Mesenteric fat pad (tissue), 1 donor: ENCODE measurements around the gene LMF1. TPM values are rescaled to one million over a fixed set of nuclear protein-coding genes. Genes with fewer than 3 reads are reported as not detected.
"Not testable (repeated sequence)": the region's sequence is repeated elsewhere in the genome, so short reads cannot be mapped to it uniquely, and the experiment has no call there.

Experiments
- DNase-seq: peaks from one replicate; pipeline ENCODE4 v3.0.0-alpha.2; 2020; ENCODE audit warnings: low spot score
- total RNA-seq: library from RNA; stranded (reverse); fragmentation: NEBNext Ultra II Directional; extraction: Animal tissue kit (Norgen Biotek cat#: 25700); gene quantifications from one replicate; pipeline ENCODE4 v1.2.1, GENCODE V29; 2021
- donor health status: DM: yes; HTN: yes; CAD: no.

Gene LMF1
- total RNA-seq, 1 donor from 2014 or later = 16.0 TPM

DNA sequence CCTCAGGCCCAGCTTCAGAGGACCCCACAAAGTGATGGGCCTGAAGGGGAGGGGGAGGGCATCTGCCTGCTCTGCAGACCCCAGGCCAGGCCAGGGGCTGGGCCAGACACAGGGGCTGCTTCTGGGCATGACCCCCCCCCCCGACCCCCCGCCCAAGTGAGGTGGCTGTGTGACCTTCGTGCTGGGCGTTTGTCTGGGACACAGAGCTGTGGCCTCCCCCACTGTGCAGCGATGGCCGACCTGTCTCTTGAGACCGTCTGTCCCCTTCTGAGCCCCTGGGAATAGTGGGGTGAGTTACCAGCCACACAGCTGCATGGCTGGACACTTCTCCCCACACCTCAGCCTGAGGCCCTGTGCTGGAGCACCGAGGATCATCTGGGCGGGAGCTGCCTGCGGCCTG lies 135.4 kb downstream of the LMF1 start:
- DNase-seq = no peak

- DNase-seq = no peak
Measured at GRCh38 chr16:833411-833810, 137.4 kb downstream of the LMF1 start.

DNA sequence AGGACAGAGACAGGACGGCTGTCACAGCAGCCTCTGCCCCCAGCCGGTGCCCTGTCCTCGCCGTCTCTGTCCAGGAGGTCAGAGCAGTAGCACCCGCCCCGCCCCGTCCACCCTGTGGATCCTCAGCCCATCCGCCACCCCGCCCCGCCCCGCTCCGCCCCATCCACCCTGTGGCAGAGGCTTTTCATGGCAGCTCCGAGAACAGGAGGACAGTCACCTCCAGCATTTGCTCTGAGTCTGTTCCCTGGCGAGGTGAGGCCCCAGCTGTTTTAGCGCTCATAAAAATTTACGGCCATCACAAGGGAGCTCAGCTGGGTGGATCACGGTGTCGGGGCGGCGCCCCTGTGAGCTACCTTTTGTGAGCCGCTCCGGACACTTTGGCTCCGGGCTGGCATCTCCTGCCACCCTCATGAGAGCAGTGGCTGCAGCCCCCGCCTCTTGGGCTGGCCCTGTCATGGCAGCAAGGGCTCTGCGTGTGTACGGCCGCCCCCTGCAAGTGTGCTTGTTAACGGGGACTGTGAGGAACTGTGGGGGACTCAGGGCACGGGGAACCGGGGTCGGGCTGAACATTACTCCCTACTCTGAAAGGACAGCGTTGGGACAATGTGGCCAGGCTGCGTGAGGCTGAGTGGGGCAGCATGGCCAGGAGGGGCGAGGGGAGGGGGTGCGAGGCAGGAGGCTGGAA lies 138.0 kb downstream of the LMF1 start:
- no peak for DNase-seq

GRCh38 chr16:831571-832413 lies 139.0 kb downstream of the LMF1 start:
- DNase-seq = no peak

DNA sequence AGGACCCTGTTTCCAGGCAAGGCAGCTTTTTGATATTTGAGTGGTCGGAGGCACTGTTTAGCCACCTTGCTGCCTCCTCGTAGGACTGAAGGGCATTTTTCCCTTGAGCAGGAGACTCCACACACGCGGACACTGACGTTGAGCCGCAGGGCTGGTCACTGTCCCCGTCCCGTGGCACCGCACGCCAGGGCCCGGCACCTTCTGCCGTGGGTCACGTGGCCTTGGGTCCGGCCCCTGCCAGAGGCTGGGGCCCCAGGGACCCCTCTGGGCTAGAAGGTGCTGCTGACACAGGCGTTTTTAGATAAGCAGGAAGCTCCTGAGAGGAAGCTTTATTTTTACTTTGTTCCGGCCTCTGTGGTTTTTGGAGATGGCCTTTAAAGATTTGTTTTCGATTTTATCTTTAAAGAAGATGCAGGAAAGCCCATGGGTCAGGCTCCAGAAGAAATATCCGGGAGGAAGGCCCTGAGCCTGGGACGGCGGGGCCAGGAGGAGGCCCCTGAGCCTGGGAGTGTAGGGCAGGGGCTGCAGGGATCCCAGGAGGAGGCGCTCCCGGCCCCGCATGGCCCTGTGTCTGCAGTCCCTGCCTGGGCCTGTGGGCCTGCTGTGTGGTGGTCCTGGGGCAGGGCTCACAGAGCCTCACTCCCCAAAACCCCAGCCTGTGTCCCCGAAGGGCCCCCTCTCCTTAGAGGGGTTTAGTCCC lies 139.8 kb downstream of the LMF1 start:
- DNase-seq = no peak

- DNase-seq = no peak
Measured at GRCh38 chr16:830107-830870, 140.5 kb downstream of the LMF1 start.

- DNase-seq = no peak
Measured at GRCh38 chr16:828891-829290, 141.9 kb downstream of the LMF1 start.

GRCh38 chr16:827513-827912 lies 143.3 kb downstream of the LMF1 start:
- no peak for DNase-seq

DNA sequence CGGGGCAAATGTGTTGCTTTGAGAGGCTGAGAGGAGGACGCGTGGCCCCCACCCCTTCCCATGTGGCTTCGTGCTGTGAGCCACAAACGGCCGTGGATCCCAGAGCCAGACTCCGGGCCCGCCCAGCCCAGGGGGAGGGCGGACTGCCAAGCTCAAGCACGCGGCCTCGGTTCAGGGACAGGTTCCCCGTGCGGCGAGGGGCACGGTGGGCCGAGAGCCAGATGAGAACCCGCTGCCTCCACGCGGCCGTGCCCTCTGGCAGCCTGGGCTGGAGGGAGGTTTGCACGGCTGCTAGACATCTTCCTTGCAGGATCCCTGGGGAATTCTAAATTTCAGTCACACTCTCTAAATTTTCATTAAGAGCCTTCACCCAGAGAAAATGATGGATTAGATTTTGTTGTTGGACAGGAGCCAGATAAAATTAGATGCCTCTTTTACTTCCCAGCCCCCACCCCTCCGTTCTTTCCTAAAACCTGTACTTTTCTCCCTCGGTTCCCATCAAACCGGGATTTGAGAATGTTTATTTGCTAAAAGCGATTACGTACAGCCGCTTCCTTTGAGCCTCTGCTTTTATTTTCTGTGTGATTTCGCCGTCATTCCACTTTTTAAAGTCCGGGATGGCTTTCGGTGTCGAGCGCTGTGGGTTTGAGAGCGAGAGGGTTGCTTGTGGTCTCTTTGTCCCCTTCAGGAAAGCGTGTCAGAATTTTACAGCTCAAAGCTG lies 145.3 kb downstream of the LMF1 start:
- DNase-seq = no peak

DNA sequence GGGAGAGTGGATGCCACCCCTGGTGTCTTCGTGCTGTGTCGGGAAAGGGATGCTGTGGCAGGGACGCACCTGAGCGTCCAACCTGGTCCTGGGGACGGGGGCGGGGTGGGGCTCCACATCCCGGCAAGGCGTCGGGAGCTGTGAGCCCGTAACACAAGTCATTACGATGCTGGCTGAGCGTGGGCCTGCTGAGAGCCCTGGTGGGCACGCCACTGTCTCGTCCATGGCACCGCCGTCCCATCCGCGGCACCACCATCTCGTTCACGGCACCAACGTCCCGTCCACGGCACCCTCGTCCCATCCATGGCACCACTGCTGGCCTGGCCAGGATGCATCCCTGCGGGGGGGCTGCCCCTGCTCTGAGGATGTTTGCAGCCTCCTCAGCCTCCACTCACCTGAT lies 146.2 kb downstream of the LMF1 start:
- no peak for DNase-seq

- no peak for DNase-seq
Measured at GRCh38 chr16:824194-824593, 146.6 kb downstream of the LMF1 start.

DNA sequence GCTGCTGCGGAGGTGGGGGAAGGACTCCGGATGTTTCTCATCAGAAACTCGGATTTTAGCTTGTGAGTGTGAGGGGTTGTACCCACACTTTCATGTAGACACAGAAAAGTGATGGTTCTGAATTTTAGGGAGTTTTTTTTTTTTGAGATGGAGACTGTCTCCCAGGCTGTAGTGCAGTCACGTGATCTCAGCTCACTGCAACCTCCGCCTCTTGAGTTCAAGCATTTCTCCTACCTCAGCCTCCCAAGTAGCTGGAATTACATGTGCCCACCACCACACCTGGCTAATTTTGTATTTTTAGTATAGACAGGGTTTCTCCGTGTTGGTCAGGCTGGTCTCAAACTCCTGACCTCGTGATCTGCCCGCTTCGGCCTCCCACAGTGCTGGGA lies 147.9 kb downstream of the LMF1 start:
- no peak for DNase-seq

DNA sequence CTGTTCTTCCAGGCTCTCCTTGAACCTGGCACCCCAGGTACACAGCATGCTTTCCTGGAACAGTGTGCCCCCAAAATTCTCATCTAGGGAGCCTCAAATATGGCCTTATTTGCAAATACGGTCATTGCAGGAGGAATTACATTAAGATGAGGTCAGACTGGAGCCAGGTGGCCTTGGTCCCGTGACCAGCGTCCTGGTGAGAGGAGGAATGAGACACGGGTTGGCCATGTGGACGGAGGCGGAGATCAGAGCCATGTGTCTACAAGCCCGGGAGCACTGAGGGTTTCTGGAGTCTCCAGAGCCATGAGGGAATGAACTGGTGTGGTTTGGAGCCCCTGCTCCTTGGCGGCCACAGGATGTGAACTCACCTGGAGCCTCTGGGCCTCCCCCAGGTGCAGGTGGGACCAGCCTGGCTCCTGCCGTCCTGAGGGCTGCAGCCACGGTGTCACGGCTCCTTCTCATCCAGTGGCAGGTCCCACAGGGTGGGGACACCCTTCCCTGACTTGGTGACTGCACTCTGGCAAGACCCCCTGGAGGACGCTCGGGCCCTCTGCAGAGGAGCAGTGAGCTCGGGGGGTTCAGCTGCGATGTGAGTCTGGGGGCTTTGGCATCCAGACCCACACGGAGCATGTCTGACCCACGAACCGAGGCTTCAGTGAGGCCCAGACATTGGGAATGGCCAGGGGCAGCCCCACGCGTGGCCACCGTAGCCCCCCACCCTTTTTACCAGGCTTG lies 148.4 kb downstream of the LMF1 start:
- DNase-seq = no peak

GRCh38 chr16:821751-822150 lies 149.0 kb downstream of the LMF1 start:
- DNase-seq = no peak

GRCh38 chr16:820748-821147 lies 150.0 kb downstream of the LMF1 start:
- no peak for DNase-seq

- not testable (repeated sequence) for DNase-seq
Measured at GRCh38 chr16:820044-820408, 150.8 kb downstream of the LMF1 start.

DNA sequence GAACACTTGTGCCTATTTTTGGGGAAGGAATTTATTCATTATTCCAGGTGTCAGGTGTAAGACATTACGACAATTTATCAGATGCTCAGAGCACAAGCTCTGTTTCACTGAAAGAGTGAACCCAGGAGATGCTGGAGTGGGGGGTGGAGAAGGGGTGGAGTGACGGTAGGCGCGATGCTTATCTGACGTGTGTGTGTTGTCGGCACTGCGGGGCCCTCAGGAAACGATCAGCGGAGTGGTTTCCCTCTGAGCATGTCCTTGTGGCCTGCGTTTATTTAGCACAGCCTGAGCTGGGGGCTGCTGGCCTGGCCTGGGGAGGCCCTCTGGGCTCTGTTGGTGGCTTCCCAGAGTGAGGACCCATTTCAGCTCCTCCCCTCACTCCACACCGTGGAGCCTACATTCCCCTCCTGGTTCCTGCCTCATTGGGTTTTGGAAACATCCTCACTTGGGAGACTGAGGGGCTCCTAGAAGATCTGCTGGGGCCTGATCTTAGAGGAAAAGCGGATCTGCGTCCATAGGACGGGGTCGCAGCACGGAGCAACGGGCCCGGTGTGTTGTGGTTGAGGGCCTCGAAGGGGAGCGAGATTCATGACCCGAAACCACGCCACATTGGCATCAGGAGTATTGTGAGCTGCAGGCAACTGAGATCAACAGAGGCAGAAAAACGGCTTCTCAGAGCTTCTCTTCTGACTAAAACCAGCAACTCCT lies 151.3 kb downstream of the LMF1 start:
- no peak for DNase-seq

- DNase-seq = no peak
Measured at GRCh38 chr16:818592-818991, 152.2 kb downstream of the LMF1 start.

- no peak for DNase-seq
Measured at GRCh38 chr16:818132-818531, 152.7 kb downstream of the LMF1 start.
